Loucy (cell line): ENCODE measurements around the gene CAST.
"Not testable (repeated sequence)": the region's sequence is repeated elsewhere in the genome, so short reads cannot be mapped to it uniquely, and the experiment has no call there.

Experiments
- EZH2phosphoT487 ChIP-seq: fragments of 200-600 bp; IDR thresholded peaks from 2 replicates; pipeline ENCODE4 v1.6.1; 2018; ENCODE audit warnings: antibody characterized with exemption, mild to moderate bottlenecking, moderate library complexity, borderline replicate concordance
- TF ChIP-seq, protein P1 (sequence below): fragments of 200-600 bp; sonication (generic); conservative IDR thresholded peaks from 2 replicates; pipeline ENCODE4 v1.5.1; 2014; ENCODE audit warnings: mild to moderate bottlenecking, antibody characterized with exemption, low read length

DNA sequence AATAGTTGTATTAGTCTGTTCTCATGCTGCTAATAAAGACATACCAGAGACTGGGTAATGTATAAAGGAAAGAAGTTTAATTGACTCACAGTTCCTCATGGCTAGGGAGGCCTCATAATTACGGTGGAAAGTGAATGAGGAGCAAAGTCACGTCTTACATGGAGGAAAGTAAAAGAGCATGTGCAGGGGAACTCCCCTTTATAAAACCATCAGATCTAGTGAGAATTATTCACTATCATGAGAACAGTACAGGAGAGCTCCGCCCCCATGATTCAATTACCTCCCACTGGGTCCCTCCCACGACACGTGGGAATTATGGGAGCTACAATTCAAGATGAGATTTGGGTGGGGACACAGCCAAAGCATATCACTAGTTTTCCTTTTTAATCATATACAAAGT, 82.0 kb downstream of the CAST start:
- TF ChIP-seq, protein P1, sequence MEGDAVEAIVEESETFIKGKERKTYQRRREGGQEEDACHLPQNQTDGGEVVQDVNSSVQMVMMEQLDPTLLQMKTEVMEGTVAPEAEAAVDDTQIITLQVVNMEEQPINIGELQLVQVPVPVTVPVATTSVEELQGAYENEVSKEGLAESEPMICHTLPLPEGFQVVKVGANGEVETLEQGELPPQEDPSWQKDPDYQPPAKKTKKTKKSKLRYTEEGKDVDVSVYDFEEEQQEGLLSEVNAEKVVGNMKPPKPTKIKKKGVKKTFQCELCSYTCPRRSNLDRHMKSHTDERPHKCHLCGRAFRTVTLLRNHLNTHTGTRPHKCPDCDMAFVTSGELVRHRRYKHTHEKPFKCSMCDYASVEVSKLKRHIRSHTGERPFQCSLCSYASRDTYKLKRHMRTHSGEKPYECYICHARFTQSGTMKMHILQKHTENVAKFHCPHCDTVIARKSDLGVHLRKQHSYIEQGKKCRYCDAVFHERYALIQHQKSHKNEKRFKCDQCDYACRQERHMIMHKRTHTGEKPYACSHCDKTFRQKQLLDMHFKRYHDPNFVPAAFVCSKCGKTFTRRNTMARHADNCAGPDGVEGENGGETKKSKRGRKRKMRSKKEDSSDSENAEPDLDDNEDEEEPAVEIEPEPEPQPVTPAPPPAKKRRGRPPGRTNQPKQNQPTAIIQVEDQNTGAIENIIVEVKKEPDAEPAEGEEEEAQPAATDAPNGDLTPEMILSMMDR, result not testable (repeated sequence)
- not testable (repeated sequence) for TF ChIP-seq EZH2phosphoT487
